ENCODE data around the gene SCN5A.

Gene SCN5A

DNA sequence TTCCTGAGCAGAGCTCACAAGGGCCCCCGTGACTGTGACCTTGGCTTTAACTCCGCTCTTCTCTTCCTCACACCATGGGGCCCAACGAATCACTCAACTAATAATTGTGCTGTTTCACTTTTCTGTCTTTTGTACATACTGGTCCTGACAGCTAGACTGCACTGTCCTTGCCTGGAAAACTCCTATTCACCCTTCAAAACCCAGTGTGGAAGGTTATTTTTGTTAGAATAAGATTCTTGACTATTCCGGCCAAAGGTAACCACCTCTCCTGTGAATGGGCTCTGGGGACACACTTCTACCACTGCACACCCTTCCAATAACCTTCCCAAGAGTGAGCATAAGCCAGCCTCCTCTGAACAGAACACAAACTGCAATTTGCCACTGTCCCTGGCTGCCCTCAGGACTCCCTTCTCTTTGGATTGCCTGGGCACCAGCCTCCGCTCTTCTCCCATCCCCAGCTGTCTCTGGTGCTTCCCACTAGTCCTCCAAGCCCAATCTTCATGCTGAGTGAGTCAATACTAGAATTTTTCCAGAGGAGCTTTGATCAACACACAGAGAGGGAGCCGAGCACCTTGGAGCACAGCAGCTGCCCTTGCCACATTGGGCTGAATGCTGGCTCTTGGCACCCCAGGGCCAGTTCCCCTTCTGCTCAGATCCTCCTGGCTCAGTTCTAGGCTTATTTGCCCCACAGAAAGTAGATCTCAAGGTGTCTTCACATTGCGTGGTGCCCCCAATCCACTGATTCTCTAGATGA is 2.1 kb downstream of the SCN5A start:
- DNase-seq (ENCODE audit: low read depth in 2 of 2), result no peak

DNA sequence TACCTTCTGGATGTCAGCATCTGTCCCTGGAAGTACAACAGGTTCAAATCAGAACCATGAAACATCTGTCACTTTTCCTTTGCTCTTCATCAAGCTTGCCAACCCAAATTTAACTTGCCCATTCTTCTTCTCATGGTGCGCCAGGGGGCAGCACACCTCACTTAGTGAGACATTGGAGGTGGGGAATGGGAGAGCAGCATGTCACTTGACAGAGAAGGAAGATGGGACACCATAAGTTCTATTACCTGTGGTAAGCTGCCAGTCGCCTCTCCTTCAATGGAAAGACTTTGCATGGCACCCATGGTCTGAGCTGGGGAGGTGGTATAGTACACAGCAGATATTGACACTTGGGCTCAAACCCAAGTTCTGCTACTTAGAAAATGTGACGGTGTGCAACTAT is 2.9 kb downstream of the SCN5A start:
- no peak for DNase-seq (ENCODE audit: low read depth in 2 of 2)

DNA sequence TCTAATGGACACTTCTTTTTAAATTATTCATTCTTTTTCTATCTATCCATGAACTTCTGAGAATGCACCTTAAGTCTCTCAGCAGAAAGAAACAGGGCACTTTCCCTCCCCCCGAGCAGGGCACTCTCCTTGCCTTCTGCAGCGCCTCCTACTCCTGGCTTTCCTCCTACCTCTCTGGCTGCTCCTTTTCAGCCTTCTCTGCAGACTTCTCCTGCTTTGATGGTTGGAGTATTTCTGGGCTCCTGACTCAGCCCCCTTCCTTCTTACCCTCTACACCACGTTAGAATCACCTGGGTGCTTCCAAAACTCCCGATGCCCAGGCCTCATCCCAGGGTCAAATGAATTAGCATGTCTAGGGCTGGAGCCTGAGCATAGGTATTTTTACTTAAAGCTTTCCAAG is 3.4 kb downstream of the SCN5A start:
- DNase-seq (ENCODE audit: low read depth in 2 of 2), result no peak

DNA sequence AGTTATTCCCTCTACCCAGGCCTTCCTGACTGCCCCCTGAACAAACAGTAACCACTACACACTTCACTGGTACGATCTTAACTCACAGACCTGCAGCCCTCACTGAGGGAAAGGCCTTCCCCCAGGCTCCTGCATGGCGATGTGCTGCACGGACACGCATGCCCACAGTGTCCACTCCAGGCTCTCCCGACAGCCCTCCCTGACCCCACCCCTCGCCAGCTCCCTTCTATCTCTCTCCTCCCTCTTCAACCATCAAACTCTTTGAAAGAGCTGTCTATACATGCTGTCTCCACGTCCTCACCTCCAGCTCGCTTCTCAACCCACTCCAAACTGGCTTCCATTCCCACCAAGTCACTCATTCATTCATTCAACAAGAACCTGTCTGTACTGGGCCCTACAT is 3.9 kb downstream of the SCN5A start:
- DNase-seq (ENCODE audit: low read depth in 2 of 2), result no peak

DNA sequence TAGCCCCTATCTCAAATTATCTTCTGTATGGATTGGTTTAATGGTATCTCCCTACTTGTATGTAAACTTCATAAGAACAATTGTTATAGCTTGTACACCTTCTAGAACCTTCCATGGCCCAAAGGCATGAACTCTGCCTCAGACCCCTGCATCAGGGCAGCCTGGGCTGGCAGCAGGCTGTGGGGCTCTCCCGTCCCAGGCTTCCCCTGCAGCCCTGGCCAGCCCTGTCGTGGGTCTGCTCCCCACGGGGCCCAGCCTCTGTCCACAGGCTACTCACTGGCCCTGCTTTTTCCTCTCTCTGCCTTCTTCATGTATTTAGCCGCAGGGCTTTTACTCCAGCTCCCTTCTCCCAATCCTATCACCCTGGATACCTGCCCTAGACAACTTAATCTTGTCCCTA is 4.4 kb downstream of the SCN5A start:
- DNase-seq (ENCODE audit: low read depth in 2 of 2), result no peak

DNA sequence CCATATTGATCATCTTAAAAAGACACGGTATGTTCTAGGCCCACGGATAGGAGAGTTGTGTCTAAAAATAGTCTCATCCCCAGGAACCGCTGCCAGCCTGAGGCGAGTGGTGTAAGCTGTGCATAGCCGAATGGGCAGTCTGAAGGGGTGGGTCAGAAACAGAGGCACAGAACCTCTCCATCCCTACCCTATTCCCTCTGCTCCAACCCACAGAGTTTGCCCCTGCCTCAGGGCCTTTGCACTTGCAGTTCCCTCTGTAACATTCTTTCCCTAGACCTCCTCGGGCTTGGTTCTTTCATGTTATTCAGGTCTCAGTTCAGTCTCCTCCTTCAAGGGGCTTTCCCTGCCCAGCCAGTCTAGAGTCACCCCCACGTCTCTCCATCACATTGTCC is 4.8 kb downstream of the SCN5A start:
- DNase-seq (ENCODE audit: low read depth in 2 of 2), result no peak

DNA sequence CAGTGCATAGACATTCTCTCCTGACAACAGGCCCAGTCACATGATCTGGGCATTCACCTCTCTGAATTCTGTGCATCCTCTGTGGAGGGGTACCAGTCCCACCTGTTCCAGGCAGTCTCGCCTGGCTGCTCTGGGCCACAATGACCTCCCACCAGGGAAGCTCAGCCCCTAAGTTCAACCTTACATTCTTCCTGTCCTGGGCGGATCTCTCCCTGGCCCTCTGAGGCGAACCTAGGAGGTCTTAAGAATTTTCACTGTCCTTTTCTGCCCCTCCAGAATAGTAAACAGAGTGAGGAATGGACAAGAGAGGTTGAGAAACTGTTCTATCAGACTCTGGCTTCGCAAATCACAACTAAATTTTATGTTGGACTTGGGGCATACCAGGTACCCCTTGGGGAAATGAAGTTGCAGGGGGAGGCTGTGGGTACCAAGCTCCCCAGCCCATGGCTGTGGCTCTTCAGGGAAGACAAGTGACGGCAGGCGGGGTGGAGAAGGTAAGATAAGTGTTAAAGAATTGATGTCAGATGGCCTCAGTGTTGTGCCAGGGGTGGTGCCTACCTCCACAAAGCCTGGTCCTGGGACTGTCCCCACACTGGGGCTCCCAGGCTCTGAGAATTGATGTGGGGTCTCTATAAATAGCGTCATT is 5.3 kb downstream of the SCN5A start:
- no peak for DNase-seq (ENCODE audit: low read depth in 2 of 2)

DNA sequence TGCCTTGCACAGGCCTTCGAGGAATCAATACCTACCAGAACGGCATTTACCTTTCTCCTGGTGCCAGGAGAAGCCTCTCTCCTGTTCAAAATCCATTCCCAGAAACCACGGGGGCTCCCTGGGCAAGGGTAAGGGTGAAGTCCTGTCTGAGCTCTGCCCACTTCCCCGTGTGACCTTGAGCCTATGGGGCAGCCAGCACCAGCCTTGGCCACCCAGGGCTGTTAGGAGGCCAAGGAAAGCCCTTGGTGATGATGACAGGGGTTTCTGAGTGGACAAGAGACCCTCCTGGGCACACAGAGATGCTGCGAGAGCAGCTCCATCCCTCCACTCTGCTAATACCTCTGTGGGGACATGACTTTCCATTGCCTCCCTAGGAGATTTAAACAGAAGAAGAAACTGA is 5.9 kb downstream of the SCN5A start:
- DNase-seq (ENCODE audit: low read depth in 2 of 2), result no peak

DNA sequence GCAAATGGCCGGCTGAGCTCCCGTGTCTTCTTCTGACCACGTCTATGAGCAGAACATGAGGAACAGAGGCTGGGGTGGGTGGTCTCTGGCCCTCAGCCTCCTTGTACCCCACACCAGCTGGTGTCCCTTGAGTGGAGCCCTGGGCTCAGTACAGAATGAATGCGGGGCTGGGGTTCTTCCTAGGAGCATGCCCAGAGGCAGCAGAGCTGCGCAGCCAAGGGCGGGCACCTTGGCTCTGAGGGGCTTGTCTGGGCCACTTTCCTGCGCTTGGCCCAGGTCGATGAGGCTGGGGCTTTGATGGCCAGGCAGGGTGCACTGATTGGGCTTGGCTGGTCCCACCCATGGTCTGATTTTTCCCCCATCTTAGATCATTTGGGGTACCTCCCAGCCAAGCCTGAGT is 6.4 kb downstream of the SCN5A start:
- no peak for DNase-seq (ENCODE audit: low read depth in 2 of 2)

DNA sequence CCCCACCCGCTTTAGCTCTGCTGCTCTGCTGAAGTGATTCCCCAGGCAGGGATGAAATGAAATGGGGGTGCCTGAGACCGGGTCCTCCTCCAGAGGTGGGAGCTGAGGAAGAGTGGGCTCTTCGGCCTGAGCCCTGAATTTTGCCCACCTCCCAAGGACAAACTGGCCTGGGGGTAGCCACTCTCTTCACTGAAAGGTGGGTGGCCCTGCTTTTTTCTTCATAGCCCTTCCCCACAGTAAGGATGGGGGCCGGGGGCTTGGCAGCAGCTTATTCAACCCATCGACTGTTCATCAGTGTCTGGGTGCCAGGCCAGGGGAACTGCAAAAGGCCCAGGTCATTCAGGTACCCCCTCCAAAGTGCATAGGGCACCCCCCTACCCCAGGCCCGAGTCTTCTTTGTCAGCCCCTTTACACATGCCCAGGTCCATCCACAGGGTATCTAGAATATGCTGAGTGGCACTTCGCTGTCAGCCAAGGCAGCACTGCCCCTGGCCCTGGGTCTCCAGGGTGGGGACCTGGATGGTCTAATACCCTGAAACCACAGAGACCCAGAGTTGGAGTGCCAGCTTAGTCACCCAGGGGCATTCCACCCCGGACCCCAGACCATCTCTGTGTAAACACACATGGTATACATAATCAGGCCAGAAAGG is 7.9 kb downstream of the SCN5A start:
- DNase-seq (ENCODE audit: low read depth in 2 of 2), result no peak

DNA sequence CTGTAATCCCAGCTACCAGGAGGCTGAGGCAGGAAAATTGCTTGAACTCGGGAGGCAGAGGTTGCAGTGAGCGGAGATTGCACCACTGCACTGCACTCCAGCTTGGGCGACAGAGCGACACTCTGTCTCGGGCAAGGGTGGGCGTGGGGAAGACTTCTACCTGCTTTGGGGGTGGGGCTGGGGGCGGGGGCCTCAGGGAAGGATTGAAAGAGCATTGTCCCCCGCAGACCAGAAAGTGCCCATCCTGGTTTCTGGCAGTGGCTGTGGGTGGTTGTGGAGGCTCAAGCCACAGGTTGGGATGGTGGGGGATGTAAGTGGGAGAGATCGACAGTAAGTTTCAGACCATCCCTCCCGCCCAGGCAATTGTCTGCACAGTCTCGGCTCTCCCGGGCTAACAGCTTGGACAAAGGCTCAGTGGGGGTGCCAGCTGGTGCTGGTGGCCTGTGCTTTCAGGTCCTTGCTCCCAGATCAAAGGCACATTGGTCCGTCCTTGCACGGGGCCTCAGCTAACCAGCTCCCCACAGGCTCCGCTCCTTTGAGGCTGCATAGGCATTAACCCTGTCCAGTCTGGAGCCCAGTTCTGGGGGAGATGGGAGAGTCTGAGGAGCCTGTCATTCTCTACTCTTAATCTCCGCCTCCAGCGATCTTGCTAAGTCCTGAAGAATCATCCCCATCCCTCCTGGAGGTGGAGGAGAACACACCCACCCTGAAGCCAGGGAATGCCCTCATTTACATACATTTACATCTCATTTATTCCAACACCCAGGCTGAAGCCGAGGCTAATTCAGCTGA is 8.6 kb downstream of the SCN5A start:
- no peak for DNase-seq (ENCODE audit: low read depth in 2 of 2)

DNA sequence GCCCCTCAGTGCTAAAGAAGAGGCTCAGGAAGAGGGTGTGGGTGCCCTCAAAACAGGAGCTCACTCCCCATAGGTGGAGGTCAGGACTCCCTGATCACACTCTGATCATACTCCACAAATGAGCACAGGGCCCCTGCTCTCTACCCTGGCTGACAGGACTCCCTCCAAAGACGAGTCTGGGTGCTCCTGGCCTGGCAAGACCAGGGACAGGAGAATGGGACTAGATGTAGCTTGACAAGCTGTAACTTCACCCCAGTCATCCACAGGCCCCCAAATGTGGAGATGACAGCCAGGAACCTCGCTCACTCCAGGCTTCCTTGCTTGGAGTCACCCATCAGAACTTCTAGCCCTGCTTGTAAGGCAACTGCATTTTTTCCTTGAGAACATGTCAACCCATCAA is 11.1 kb downstream of the SCN5A start:
- DNase-seq (ENCODE audit: low read depth in 2 of 2), result no peak

DNA sequence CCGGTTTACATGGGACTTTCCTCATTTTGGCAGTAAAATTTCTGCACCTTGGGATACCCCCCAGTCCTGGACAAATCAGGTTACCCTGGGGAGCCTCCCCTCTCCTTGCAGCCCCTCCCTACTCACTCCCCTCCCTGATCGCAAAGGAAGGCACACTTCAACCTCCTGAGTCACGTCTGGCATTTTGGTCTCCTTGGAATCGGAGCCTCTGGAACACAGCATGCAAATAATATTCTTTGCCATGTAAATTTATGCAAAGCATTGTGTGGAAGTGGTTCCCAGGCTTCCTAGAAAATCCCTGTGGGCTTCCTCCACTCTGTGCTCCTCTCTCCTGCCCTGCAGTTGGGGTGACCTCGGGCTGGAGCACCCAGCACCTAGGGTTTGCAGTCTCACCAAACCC is 11.6 kb downstream of the SCN5A start:
- no peak for DNase-seq (ENCODE audit: low read depth in 2 of 2)

DNA sequence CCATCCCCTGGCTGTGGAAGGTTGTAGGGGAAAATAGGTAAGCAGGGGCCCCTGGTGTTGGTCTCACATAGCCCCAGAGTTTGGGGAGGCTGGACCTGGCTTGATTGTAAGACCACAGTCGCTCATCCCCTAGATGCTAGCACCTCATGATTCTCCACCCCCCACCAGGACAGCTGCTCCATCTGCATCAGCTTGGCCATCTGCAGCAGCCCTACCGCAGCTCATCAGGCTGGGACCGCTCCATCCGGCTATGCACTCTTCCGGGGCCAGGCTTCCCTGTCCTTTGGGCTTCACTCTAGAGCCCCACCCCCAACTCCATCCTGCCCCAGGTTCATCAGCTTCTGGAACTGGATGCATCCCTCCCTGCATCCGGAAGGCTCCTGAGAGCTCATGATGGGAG is 12.6 kb downstream of the SCN5A start:
- no peak for DNase-seq (ENCODE audit: low read depth in 2 of 2)

DNA sequence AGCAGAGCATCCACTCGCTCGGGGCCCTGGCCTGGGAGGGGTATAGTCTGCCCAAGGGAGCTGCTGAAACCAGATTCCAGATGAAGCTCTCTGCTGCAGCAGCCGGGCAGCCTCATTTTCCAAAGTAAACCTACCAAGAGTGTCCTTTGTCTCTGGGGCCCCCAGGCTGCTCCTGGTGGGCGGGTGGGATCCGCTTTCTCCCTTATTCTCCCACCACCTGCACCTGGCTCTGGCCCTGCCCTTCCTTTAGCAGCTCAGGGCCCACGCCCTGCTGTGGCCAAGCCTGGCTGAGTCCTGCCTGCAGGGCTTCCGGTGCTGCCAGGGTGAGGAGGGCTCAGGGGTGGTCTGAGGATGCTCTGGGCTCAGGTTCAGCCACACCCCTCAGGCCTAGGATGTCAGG is 13.0 kb downstream of the SCN5A start:
- no peak for DNase-seq (ENCODE audit: low read depth in 2 of 2)

DNA sequence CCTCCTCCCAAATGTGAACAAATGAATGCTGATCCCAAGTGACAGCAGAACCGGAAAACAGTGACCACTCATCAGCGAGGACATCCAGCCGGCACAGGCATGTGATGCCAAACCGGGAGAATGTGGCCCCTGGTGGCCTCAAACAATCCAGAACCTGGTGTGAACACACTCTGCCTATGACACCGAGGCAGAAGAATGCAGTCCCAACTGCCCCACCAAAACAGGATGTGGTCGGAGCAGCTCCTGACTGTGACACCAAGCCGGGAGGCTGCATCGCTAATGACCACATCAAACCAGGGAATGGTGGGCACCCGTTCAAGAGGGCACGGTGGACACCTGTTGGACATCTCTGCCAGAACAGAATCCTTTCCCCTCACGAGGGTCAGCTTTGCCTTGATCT is 15.4 kb downstream of the SCN5A start:
- DNase-seq (ENCODE audit: low read depth in 2 of 2), result no peak

DNA sequence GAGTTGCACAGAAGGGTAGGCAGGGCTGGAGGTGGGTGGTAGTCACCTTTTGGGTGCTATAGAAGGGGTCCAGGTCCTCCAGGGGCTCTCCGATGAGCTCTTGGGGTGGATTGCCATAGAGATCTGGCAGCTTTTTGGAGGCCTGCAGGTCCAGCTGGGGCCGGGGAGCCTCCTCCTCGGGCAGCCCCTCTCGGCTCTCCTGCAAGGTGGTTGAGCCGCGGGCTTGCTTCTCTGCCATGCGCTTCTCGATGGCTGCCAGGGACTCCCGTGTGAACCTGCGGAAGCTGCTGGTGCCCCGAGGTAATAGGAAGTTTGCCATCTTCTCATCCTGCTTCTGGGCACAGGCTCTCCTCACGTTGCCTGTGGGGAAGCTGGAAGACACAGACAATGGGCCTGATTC is 16.5 kb downstream of the SCN5A start:
- DNase-seq (ENCODE audit: low read depth in 2 of 2), result no peak

DNA sequence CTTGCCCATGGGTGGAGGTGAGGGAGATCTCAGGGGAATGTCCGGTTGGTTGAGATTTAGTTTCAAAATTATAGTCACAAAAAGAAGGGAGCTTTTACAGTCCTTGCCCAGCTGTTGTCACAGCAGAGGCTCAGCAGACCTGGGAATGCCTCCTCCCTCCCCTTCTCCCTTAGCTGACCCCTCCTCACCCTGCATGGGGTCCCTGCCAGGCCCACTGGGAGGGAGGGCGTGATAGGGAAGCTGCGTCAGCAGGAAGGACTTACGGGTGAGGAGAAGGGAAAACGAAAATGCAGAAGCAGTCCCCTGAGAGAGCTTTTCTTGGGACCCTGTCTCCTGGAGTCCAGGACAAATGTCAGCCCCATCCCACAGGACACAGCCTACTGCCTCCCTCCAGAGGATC is 18.9 kb downstream of the SCN5A start:
- no peak for DNase-seq (ENCODE audit: low read depth in 2 of 2)

DNA sequence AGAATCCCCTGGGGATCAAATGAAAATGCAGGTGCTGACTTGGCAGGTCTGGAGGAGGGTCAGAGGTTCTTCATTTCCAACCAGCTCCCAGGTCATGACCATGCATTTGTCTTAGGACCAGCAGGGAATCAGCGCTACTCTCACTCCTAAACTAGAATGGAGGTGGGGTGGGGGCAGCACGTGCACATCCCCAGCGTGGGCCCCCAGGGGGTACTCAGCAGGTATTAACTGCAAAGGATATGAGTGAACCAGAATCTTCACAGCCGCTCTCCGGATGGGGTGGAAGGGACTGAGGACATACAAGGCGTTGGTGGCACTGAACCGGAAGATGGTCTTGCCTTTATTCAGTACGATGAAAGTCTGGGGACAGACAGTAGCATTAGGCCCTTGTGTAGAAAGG is 19.4 kb downstream of the SCN5A start:
- DNase-seq (ENCODE audit: low read depth in 2 of 2), result no peak

DNA sequence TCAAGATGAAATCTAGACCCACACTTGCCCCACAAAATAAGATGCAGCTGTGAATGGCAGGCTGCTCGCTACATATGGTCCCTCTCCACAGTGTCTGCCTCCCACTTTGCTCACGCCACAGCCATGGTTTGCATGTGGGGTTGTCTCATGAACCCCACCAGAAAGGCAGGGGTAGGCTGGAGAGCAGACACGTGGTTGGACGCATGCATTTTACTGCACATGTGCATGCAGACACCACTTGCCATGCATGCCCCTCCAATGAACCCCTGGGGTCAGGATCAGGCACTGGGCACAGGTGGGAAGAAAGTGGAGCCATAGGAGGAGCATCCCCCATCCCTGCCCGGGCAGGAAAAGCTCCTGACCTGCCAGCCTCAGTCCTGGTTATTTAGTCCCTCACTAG is 20.7 kb downstream of the SCN5A start:
- DNase-seq (ENCODE audit: low read depth in 2 of 2), result no peak

DNA sequence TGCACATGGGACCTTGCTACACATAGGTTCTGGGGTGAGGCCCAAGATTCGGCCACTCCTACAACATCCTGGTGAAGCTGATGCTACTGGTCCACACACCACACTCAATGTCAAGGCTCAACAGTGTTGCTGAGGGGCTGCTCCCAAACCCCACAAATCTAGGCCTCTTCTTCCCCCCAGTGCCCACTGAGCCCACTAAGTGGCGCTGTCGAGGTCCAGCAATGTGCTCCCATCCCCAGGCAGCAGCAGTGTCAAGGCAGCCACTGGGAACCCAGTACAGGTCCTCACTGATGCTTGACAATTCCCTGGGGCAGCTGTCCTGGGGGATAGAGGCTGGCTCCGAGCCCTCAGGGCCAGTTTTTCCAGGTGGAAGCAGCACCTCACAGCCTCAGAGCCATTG is 21.5 kb downstream of the SCN5A start:
- DNase-seq (ENCODE audit: low read depth in 2 of 2), result no peak

DNA sequence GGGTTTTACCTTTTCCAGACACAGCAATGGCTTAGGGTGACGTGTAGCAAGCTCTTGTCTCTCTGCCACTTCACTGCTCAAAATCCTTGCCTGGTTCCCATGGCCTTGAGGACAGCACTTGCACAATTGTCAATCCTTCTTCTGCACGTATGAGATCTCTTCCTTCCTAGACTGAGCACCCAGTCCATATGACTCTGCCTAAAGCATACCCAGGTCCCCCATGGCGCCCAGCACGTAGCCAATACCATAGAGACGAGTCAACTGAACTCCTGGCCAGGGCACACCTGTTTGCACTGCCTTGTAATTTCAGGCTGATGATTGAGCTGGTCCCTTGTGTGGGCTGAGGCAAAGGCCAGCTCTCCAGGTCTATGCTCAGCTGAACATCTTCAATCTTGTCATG is 23.3 kb downstream of the SCN5A start:
- DNase-seq (ENCODE audit: low read depth in 2 of 2), result no peak

DNA sequence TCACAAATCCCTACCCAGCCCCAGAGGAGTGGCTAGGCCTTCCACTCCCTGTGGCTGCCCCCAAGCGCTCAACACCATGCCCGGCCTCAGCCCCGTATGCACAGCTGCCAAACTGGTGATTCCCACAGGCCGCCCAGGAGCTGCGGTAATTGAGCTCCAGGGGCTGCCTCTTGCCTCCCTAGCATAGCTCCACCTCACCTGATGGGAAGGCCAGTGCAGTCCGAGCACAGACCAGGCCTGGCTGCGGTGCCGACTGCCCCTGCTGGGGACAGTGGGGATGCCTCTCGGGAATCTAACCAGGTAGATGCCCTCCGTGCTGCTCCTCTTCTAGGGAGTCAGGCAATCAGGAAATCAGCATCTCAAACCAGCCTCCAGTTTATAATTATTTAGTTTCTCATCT is 25.9 kb downstream of the SCN5A start:
- DNase-seq (ENCODE audit: low read depth in 2 of 2), result no peak

Measured in stimulated activated CD4-positive, alpha-beta T cell treated with anti-CD3 and anti-CD28 coated beads, Interleukin-1b, Interleukin-23, amount 100 ng/mL, for 4 hours (primary cell).